Glutamatergic neuron (in vitro differentiated cells): Measurements from ENCODE around the gene AFF3. TPM values are rescaled to one million over a fixed set of nuclear protein-coding genes. Genes with fewer than 3 reads are reported as not detected.
"Not testable (repeated sequence)": the region's sequence is repeated elsewhere in the genome, so short reads cannot be mapped to it uniquely, and the experiment has no call there.

Experiments used
- DNase-seq: peaks from one replicate; pipeline ENCODE4 v3.0.0; 2022
- H3K27ac Mint-ChIP-seq: one replicate; pipeline ENCODE4 v1.8.0; 2020; ENCODE audit warnings: mild to moderate bottlenecking, mixed read lengths, inconsistent platforms; ENCODE audit not compliant: unreplicated experiment
- H3K27me3 Mint-ChIP-seq: one replicate; pipeline ENCODE4 v1.8.0; 2020; ENCODE audit warnings: mild to moderate bottlenecking, moderate library complexity, mixed read lengths, inconsistent platforms; ENCODE audit not compliant: unreplicated experiment
- H3K36me3 Mint-ChIP-seq: one replicate; pipeline ENCODE4 v1.8.0; 2020; ENCODE audit warnings: mild to moderate bottlenecking, mixed read lengths, inconsistent platforms; ENCODE audit not compliant: unreplicated experiment
- H3K4me1 Mint-ChIP-seq: one replicate; pipeline ENCODE4 v1.8.0; 2020; ENCODE audit warnings: mild to moderate bottlenecking, low read depth, mixed read lengths, inconsistent platforms; ENCODE audit not compliant: unreplicated experiment
- H3K4me3 Mint-ChIP-seq: one replicate; pipeline ENCODE4 v1.8.0; 2020; ENCODE audit warnings: mild to moderate bottlenecking, mixed read lengths, inconsistent platforms; ENCODE audit not compliant: unreplicated experiment
- H3K9me3 Mint-ChIP-seq: one replicate; pipeline ENCODE4 v1.8.0; 2020; ENCODE audit warnings: mild to moderate bottlenecking, moderate library complexity, mixed read lengths, inconsistent platforms; ENCODE audit not compliant: unreplicated experiment
- total RNA-seq: library from RNA; stranded (reverse); fragmentation: NEBNext Ultra II Directional; extraction: Animal tissue kit (Norgen Biotek cat#: 25700); gene quantifications from one replicate; pipeline ENCODE4 v1.2.1, GENCODE V29; 2021; ENCODE audit not compliant: unreplicated experiment
- TF ChIP-seq, protein P1 (sequence below): fragments of 200-600 bp; sonication (generic); IDR thresholded peaks from one replicate; pipeline ENCODE4 v1.5.0; 2021; ENCODE audit not compliant: partially characterized antibody, unreplicated experiment

Gene AFF3
- total RNA-seq, 1 donor from 2014 or later: 125 TPM

DNA sequence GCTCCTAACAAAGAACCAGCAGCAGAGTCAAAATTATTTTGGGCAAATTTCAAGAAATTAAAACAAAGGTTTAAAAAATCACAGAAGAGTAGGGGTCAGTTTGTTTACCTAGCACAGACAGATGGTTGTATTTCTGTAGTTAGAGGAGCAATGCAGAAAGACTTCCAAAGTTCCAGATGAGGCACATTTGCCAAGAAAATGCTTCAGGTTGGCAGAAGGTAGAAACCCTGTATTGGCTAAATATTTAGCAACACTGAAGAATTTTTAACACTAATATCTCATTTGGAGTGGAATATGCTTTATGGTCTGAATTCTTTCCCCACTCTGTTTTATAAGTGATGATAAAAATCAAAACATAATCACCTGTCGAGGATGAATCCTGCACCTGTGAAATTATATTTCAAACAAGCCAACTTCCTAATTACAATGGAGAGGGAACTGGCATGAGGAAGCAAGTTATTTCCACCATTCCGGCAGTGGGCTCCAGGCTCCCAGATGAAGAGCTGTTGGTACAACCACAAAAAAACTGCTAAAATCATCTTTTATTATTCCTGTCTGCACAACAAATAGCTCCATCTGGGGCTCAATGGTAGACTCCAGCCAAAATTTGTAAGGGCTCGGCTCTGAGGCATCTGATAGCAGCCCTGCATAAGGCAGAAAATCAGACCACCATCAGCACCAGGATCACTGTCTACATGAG lies 366.0 kb downstream of the AFF3 start:
- peaks cover 2% of the 10 kb centered on the region for H3K27me3 Mint-ChIP-seq
- H3K4me1 Mint-ChIP-seq: peaks cover 2% of the 10 kb centered on the region
- peaks cover 46% of the 10 kb centered on the region for H3K36me3 Mint-ChIP-seq
- no peak for DNase-seq
- H3K4me3 Mint-ChIP-seq: no peak overlapping the region
- H3K27ac Mint-ChIP-seq: no peak overlapping the region
- H3K9me3 Mint-ChIP-seq: peaks cover 11% of the 10 kb centered on the region
- TF ChIP-seq, protein P1, sequence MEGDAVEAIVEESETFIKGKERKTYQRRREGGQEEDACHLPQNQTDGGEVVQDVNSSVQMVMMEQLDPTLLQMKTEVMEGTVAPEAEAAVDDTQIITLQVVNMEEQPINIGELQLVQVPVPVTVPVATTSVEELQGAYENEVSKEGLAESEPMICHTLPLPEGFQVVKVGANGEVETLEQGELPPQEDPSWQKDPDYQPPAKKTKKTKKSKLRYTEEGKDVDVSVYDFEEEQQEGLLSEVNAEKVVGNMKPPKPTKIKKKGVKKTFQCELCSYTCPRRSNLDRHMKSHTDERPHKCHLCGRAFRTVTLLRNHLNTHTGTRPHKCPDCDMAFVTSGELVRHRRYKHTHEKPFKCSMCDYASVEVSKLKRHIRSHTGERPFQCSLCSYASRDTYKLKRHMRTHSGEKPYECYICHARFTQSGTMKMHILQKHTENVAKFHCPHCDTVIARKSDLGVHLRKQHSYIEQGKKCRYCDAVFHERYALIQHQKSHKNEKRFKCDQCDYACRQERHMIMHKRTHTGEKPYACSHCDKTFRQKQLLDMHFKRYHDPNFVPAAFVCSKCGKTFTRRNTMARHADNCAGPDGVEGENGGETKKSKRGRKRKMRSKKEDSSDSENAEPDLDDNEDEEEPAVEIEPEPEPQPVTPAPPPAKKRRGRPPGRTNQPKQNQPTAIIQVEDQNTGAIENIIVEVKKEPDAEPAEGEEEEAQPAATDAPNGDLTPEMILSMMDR: no peak

DNA sequence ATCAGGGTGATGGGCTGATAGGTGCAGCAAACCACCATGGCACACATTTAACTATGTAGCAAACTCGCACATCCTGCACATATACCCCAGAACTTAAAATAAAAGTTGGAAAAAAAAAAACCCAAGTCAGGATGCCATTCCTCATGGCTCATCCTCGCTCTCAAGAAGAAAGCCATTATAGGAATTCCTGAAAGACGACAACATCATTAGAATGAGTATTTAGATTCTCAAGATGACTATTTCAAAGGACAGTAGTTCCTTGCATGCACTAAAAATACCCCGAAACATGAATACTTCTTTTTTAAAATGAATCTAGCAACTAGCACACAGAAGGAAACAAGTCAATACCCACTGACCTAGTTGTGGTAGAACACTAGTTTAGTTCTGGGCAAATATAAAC lies 366.8 kb downstream of the AFF3 start:
- Mint-ChIP-seq H3K36me3 (peaks cover 46% of the 10 kb centered on the region), H3K4me1 (peaks cover 2% of the 10 kb centered on the region), H3K27ac (no peak overlapping the region), H3K4me3 (no peak overlapping the region), H3K9me3 (peaks cover 11% of the 10 kb centered on the region), H3K27me3 (peaks cover 2% of the 10 kb centered on the region)
- DNase-seq: no peak
- TF ChIP-seq, protein P1: no peak

DNA sequence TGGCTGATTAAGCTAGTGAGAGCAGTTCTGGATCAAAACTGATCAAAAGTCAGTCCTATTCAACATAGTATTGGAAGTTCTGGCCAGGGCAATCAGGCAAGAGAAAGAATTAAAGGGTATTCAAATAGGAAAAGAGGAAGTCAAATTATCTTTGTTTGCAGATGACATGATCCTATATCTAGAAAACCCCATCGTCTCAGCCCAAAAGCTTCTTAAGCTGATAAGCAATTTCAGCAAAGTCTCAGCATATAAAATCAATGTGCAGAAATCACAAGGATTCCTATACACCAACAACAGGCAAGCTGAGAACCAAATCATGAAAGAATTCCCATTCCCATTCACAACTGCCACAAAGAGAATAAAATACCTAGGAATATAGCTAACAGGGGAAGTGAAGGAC lies 368.7 kb downstream of the AFF3 start:
- H3K36me3 Mint-ChIP-seq: peaks cover 39% of the 10 kb centered on the region
- not testable (repeated sequence) for H3K4me1 Mint-ChIP-seq, H3K4me3 Mint-ChIP-seq, DNase-seq, H3K27ac Mint-ChIP-seq, H3K27me3 Mint-ChIP-seq
- peaks cover 10% of the 10 kb centered on the region for H3K9me3 Mint-ChIP-seq

DNA sequence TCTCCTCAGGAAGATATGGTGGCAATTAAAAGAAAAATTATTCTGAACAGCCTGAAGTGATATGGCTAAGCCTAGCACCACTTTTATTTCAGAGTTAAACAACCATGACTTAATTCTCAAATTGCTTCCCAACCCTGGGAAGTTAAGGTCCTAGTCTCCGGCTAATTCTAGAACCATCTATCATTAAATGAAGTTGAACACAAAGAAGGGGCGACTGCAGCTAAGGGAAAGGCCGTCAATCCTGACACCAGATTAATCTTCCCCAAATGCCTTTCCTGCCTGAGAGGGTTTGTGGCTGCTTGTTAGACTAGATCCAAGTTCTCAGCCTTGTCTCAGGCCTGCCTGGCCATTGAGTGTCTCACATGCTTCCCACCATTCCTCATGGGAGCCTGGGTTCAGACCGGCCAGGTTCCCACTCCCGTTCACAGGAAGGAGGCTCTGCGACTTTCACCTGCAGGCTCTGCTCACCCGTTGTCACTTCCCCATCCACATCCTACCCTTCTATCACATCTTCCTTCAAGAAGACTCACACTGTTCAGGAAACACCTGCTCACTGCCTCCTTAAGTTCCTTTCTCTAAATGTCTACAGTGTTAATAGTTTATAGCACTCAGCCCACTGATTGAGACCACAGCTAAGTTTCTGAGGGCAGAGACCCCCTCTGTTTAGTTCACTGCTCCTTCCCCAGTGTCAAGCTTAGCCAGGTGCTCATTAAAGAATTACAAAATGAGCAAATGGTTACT lies 369.6 kb downstream of the AFF3 start:
- no peak overlapping the region for H3K4me3 Mint-ChIP-seq
- no peak for DNase-seq
- H3K36me3 Mint-ChIP-seq: peaks cover 40% of the 10 kb centered on the region
- H3K27ac Mint-ChIP-seq: no peak overlapping the region
- H3K27me3 Mint-ChIP-seq: peaks cover 2% of the 10 kb centered on the region
- peaks cover 10% of the 10 kb centered on the region for H3K9me3 Mint-ChIP-seq
- peaks cover 2% of the 10 kb centered on the region for H3K4me1 Mint-ChIP-seq
- TF ChIP-seq, protein P1: no peak

DNA sequence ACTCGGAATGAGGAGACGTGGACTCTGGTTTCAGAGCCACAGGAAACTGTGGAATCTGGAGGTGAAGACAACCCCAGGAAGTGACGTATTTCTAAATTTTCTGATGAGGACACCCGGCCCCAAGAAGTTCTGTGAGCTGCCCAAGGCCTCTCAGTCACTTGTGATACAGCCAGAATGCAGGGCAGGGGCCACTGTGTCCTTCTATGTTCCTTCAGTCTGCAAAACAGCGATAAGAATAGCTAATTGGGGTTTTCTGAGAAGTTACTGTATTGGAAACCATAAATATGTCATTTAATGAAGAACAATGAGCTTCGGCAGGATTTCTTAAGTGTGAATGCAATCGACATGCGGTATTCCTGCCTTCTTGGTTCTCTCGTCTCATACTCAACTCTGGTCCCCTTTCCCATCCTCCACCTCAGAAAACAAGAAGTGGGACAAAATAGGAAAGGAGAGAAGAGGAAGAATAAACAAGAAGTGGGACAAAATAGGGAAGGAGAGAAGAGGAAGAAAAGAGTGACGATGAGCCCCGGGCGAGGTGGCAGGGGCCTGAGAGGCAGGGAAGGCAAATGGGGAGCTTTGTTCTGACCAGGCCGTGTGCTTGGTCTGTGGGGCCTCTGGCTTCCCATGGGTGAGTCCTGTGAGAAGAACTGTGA lies 370.6 kb downstream of the AFF3 start:
- Mint-ChIP-seq H3K27ac (no peak overlapping the region), H3K9me3 (peaks cover 8% of the 10 kb centered on the region), H3K4me1 (peaks cover 2% of the 10 kb centered on the region), H3K36me3 (peaks cover 40% of the 10 kb centered on the region), H3K27me3 (peaks cover 2% of the 10 kb centered on the region), H3K4me3 (no peak overlapping the region)
- no peak for DNase-seq
- TF ChIP-seq, protein P1: no peak
